HCT116 (cell line): ENCODE results near the gene ACVRL1. TPM values are rescaled to one million over a fixed set of nuclear protein-coding genes. Genes with fewer than 3 reads are reported as not detected.

ENCODE experiments used
- ATAC-seq: fragments of 200-7000 bp; cut with Tn5 transposase; 2 replicates; pipeline ENCODE4 v1.9.1; 2020; ENCODE audit warnings: mild to moderate bottlenecking, moderate library complexity
- BruUV-seq: library from RNA; stranded (reverse); fragments of 400-500 nt; replicated peaks from 2 replicates; lab custom pipeline; 2021; lab: Mats Ljungman, UMichigan
- CTCF ChIA-PET: fragments of 300-600 bp; sonication (Branson Sonifier 250); formaldehyde crosslinking; loops from one replicate; lab custom pipeline; 2021; ENCODE audit warnings: antibody characterized with exemption; lab: Charles Lee
- POLR2A ChIA-PET: fragments of 300-600, 350-600 bp; sonication (Branson Sonifier 250); formaldehyde crosslinking; loops from one replicate; lab custom pipeline; 2021; ENCODE audit warnings: antibody characterized with exemption; lab: Charles Lee
- RAD21 ChIA-PET, 2 experiments: fragments of 300-600 bp; sonication (Branson Sonifier 250); formaldehyde crosslinking; loops; one replicate each; lab custom pipeline; 2023; ENCODE audit warnings: low total read pairs in 2 of 2; ENCODE audit not compliant: uncharacterized antibody in 2 of 2, unreplicated experiment in 2 of 2, low non-redundant PET in 1 of 2; lab: Charles Lee
- DNase-seq: peaks from one replicate; pipeline ENCODE4 v3.0.0-alpha.2; 2010; ENCODE audit warnings: low read depth, low spot score
- H2AFZ ChIP-seq: fragments of 200-600 bp; shearing (Covaris generic), sonication (generic); 2 replicates; pipeline ENCODE4 v1.6.1; 2017; ENCODE audit warnings: low read depth, mixed run types, mixed read lengths, antibody characterized with exemption, low read length; ENCODE audit not compliant: poor library complexity, severe bottlenecking
- H3K27ac ChIP-seq: 2 replicates; pipeline ENCODE4 v1.5.1; 2012; ENCODE audit warnings: low read depth, low read length
- H3K27me3 ChIP-seq: fragments of 200-600 bp; sonication (generic); 2 replicates; pipeline ENCODE4 v1.6.1; 2016; ENCODE audit warnings: mixed run types, low read length, mixed read lengths; ENCODE audit not compliant: insufficient read depth
- H3K36me3 ChIP-seq, 2 experiments: fragments of 200-500 bp in 1 of 2; fragments of 200-600 bp in 1 of 2; sonication (Bioruptor generic) in 1 of 2; sonication (generic) in 1 of 2; 2 replicates each; pipeline versions ENCODE4 v1.5.1 to v1.6.1; 2014 to 2016; ENCODE audit warnings: low read length in 2 of 2, inconsistent platforms in 1 of 2, mixed read lengths in 1 of 2, mixed run types in 1 of 2; ENCODE audit not compliant: insufficient read depth in 2 of 2, control insufficient read depth in 1 of 2
- H3K4me1 ChIP-seq, 2 experiments: fragments of 200-600 bp in 1 of 2; sonication (generic) in 1 of 2; 2 replicates each; pipeline versions ENCODE4 v1.5.1 to v1.6.1; 2012 to 2017; ENCODE audit warnings: low read length in 2 of 2, inconsistent platforms in 1 of 2, mild to moderate bottlenecking in 1 of 2, mixed read lengths in 1 of 2, mixed run types in 1 of 2, moderate library complexity in 1 of 2; ENCODE audit not compliant: insufficient read depth in 2 of 2, control insufficient read depth in 1 of 2
- H3K4me2 ChIP-seq: fragments of 200-600 bp; sonication (generic); 2 replicates; pipeline ENCODE4 v1.6.1; 2017; ENCODE audit warnings: mixed run types, low read length, mixed read lengths
- H3K4me3 ChIP-seq, 2 experiments: fragments of 200-600 bp in 1 of 2; sonication (generic) in 1 of 2; replicated peaks in 1 of 2; 2 replicates each; pipeline ENCODE4 v1.5.1; 2011 to 2016; ENCODE audit warnings: low read length in 2 of 2, control low read depth in 1 of 2, low read depth in 1 of 2, mild to moderate bottlenecking in 1 of 2, mixed read lengths in 1 of 2, mixed run types in 1 of 2
- H3K79me2 ChIP-seq: fragments of 200-600 bp; sonication (generic); 2 replicates; pipeline ENCODE4 v1.6.1; 2017; ENCODE audit warnings: mild to moderate bottlenecking, mixed run types, low read length, moderate library complexity, mixed read lengths; ENCODE audit not compliant: insufficient read depth
- H3K9ac ChIP-seq: fragments of 200-600 bp; sonication (generic); 2 replicates; pipeline ENCODE4 v1.6.1; 2016; ENCODE audit warnings: low read length, mixed read lengths
- H3K9me2 ChIP-seq: fragments of 200-600 bp; sonication (generic), shearing (Covaris generic); 2 replicates; pipeline ENCODE4 v1.6.1; 2017; ENCODE audit warnings: mixed run types, mild to moderate bottlenecking, moderate library complexity; ENCODE audit not compliant: insufficient read depth
- H3K9me3 ChIP-seq, 2 experiments: fragments of 200-500 bp in 1 of 2; fragments of 200-600 bp in 1 of 2; sonication (Bioruptor generic) in 1 of 2; sonication (generic) in 1 of 2; 2 replicates each; pipeline ENCODE4 v1.6.1; 2014 to 2017; ENCODE audit warnings: low read length in 2 of 2, mixed read lengths in 2 of 2, inconsistent platforms in 1 of 2, low read depth in 1 of 2, mild to moderate bottlenecking in 1 of 2, mixed run types in 1 of 2, moderate library complexity in 1 of 2; ENCODE audit not compliant: control insufficient read depth in 1 of 2, insufficient read depth in 1 of 2
- H4K20me1 ChIP-seq: fragments of 200-600 bp; sonication (generic), shearing (Covaris generic); 2 replicates; pipeline ENCODE4 v1.6.1; 2017; ENCODE audit warnings: mixed run types, mild to moderate bottlenecking, moderate library complexity; ENCODE audit not compliant: insufficient read depth
- EZH2phosphoT487 ChIP-seq: fragments of 200-600 bp; IDR thresholded peaks from 2 replicates; pipeline ENCODE4 v1.6.1; 2018; ENCODE audit warnings: antibody characterized with exemption, borderline replicate concordance
- SRF ChIP-seq: IDR thresholded peaks from 2 replicates; pipeline ENCODE4 v1.6.1; 2012; ENCODE audit warnings: low read depth
- TCF7L2 ChIP-seq: IDR thresholded peaks from 2 replicates; pipeline ENCODE4 v1.7.0; 2011; ENCODE audit warnings: borderline replicate concordance, inconsistent platforms; ENCODE audit not compliant: insufficient read depth, insufficient read length; ENCODE audit errors: extremely low read depth
- YY1 ChIP-seq: IDR thresholded peaks from 2 replicates; pipeline ENCODE4 v1.6.1; 2011; ENCODE audit warnings: low read length, low read depth, moderate library complexity, mild to moderate bottlenecking; ENCODE audit not compliant: insufficient replicate concordance; ENCODE audit errors: extremely low read depth
- ZNF274 ChIP-seq: fragments of 200-500 bp; sonication (Bioruptor generic); IDR thresholded peaks from 2 replicates; pipeline ENCODE4 v1.6.1; 2014; ENCODE audit warnings: mild to moderate bottlenecking, low read depth, low read length, inconsistent platforms
- intact Hi-C: fragments of 100-400 bp; cut with micrococcal nuclease; formaldehyde crosslinking; loops from 2 replicates; pipeline ENCODE4 v1.10.0; 2022
- total RNA-seq: library from RNA; stranded (reverse); gene quantifications from one replicate; pipeline ENCODE4 v1.2.1, GENCODE V29; 2021; ENCODE audit not compliant: unreplicated experiment
- TF ChIP-seq, protein P1 (sequence below): IDR thresholded peaks from 2 replicates; pipeline ENCODE4 v1.6.1; 2011; ENCODE audit warnings: mild to moderate bottlenecking, low read length, moderate library complexity; ENCODE audit not compliant: insufficient replicate concordance; ENCODE audit errors: extremely low read depth
- TF ChIP-seq, protein P2 (sequence below): IDR thresholded peaks from 2 replicates; pipeline ENCODE4 v1.6.1; 2012

ACVRL1 gene
- total RNA-seq, 1 experiment from 2014 or later: 2.5 TPM

DNA sequence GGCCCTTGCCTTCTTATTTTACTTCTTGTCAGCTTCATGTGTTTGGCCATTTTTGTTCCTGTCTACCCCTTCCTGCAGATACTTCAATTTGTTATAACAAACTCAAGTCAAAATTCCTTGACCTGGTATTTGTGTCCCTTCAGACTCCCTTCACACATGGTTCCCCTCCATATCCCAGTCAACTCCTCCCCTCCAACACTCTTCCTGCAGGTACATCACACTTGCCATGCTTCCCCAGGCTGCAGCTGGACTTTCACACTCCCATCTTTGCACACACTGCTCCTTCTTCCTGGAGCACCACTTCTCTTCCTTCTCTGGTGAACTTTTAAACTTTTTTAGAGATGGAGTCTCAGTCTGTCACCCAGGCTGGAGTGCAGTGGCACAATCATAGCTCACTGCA, 39.9 kb upstream of the ACVRL1 start:
- Histone ChIP-seq H4K20me1 (no peaks in the 10 kb centered on the region), H3K9ac (no peak overlapping the region), H2AFZ (no peak overlapping the region), H3K9me2 (no peaks in the 10 kb centered on the region), H3K36me3 (no peaks in the 10 kb centered on the region), H3K4me2 (no peak overlapping the region), H3K4me1 (peaks cover 0 to 6% of the 10 kb centered on the region in 2 experiments; a peak in 1 of 4 replicates), H3K4me3 (no peak overlapping the region), H3K9me3 (no peaks in the 10 kb centered on the region), H3K27ac (no peak overlapping the region), H3K27me3 (no peaks in the 10 kb centered on the region), H3K79me2 (no peaks in the 10 kb centered on the region)
- DNase-seq (no peak), ATAC-seq (no peak)
- POLR2A ChIA-PET: no interaction called here
- intact Hi-C loops: no loop called here
- TF ChIP-seq TCF7L2: no peak
- TF ChIP-seq SRF: no peak
- TF ChIP-seq YY1: no peak
- no peak for TF ChIP-seq EZH2phosphoT487
- TF ChIP-seq, protein P1, sequence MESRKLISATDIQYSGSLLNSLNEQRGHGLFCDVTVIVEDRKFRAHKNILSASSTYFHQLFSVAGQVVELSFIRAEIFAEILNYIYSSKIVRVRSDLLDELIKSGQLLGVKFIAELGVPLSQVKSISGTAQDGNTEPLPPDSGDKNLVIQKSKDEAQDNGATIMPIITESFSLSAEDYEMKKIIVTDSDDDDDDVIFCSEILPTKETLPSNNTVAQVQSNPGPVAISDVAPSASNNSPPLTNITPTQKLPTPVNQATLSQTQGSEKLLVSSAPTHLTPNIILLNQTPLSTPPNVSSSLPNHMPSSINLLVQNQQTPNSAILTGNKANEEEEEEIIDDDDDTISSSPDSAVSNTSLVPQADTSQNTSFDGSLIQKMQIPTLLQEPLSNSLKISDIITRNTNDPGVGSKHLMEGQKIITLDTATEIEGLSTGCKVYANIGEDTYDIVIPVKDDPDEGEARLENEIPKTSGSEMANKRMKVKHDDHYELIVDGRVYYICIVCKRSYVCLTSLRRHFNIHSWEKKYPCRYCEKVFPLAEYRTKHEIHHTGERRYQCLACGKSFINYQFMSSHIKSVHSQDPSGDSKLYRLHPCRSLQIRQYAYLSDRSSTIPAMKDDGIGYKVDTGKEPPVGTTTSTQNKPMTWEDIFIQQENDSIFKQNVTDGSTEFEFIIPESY: no peak
- no peak for TF ChIP-seq ZNF274
- TF ChIP-seq, protein P2, sequence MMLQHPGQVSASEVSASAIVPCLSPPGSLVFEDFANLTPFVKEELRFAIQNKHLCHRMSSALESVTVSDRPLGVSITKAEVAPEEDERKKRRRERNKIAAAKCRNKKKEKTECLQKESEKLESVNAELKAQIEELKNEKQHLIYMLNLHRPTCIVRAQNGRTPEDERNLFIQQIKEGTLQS: no peak
- CTCF ChIA-PET: no interaction called here
- RAD21 ChIA-PET: no interaction called here
- no TSS peak for BruUV-seq
